Neural progenitor cell (in vitro differentiated cells): ENCODE measurements around the gene ZNF415.

Experiments used
- EZH2 ChIP-seq: fragments of 200-600 bp; sonication (generic); IDR thresholded peaks from 2 replicates; pipeline ENCODE4 v1.6.1; 2017; ENCODE audit warnings: antibody characterized with exemption, mild to moderate bottlenecking, moderate library complexity
- EZH2phosphoT487 ChIP-seq: fragments of 200-600 bp; sonication (generic); IDR thresholded peaks from 2 replicates; pipeline ENCODE4 v1.6.1; 2017; ENCODE audit warnings: antibody characterized with exemption
- TF ChIP-seq, protein P1 (sequence below): fragments of 200-600 bp; sonication (generic); IDR thresholded peaks from 2 replicates; pipeline ENCODE4 v1.5.1; 2017; ENCODE audit warnings: antibody characterized with exemption, mild to moderate bottlenecking

DNA sequence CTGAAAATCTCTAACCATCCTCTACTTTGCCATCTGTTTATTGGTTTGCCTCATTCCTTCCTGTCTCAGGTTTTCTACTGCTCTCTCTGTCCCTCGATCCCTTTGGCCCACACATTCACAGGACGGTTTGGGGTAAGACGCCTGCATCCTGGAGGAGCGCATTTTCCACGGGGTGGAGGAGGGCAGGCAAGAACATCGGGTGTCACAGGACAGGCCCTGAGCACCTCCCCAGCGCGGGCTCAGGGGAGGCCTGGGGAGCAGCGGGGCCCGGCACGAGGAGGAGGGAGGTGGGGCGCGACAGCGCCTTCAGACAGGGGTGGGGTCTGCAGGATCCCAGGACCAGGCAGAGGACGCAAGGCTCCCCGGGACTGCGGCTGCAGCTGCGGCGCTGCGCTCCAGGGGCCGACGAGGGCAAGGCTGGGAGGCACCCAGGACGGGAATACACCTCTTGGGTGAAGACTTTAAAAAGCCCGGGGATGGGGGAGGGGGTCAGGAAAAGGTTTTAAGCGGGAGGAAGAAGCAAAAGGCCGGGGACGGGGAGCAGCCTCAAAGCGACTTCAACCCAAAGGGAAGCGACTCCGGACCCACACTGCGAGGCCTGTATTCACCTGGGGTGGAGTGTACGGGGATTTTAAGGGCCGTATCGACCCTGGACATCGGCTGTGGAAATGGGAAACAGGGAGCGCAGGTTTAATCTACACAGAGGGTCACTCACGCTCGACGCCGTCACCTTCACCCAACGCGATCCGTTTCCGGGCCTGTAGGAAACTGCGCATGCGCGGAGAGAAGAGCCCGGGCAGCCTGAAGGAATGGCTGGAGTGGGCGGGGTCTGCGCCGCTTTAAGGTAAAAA, at the start of gene ZNF415:
- TF ChIP-seq, protein P1, sequence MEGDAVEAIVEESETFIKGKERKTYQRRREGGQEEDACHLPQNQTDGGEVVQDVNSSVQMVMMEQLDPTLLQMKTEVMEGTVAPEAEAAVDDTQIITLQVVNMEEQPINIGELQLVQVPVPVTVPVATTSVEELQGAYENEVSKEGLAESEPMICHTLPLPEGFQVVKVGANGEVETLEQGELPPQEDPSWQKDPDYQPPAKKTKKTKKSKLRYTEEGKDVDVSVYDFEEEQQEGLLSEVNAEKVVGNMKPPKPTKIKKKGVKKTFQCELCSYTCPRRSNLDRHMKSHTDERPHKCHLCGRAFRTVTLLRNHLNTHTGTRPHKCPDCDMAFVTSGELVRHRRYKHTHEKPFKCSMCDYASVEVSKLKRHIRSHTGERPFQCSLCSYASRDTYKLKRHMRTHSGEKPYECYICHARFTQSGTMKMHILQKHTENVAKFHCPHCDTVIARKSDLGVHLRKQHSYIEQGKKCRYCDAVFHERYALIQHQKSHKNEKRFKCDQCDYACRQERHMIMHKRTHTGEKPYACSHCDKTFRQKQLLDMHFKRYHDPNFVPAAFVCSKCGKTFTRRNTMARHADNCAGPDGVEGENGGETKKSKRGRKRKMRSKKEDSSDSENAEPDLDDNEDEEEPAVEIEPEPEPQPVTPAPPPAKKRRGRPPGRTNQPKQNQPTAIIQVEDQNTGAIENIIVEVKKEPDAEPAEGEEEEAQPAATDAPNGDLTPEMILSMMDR, result no peak
- TF ChIP-seq EZH2 (no peak), EZH2phosphoT487 (no peak)
